ENCODE measurements around the gene CUL5.
"Not testable (repeated sequence)": the region's sequence is repeated elsewhere in the genome, so short reads cannot be mapped to it uniquely, and the experiment has no call there.

Gene CUL5

DNA sequence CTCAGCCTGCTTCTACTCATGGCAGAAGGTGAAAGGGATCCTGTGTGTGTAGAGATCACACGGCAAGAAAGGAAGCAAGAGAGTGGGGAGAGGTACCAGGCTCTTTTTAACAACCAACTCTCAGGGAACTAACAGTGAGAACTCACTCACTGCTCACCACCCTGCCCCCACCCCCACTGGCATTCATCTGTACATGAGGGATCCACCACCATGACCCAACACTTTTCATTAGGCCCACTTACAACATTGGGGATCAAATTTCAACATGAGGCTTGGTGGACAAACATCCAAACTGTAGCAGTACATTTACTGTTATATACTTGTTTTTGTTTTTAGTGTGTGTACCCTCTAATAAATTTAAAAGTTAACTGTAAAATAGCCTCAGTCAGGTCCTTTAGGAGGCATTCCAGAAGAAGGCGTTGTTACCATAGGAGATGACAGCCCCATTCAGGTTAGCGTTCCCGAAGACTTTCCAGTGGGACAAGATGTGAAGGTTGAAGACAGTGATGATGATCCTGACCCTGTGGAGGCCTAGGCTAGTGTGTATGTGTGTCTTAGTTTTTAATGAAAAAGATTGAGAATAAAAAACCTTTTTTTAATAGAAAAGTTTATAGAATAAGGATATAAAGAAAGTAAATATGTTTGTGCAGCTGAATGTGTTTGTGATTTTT lies 11.3 kb downstream of the CUL5 start:
- DNase-seq (ENCODE audit: low spot score): no peak

DNA sequence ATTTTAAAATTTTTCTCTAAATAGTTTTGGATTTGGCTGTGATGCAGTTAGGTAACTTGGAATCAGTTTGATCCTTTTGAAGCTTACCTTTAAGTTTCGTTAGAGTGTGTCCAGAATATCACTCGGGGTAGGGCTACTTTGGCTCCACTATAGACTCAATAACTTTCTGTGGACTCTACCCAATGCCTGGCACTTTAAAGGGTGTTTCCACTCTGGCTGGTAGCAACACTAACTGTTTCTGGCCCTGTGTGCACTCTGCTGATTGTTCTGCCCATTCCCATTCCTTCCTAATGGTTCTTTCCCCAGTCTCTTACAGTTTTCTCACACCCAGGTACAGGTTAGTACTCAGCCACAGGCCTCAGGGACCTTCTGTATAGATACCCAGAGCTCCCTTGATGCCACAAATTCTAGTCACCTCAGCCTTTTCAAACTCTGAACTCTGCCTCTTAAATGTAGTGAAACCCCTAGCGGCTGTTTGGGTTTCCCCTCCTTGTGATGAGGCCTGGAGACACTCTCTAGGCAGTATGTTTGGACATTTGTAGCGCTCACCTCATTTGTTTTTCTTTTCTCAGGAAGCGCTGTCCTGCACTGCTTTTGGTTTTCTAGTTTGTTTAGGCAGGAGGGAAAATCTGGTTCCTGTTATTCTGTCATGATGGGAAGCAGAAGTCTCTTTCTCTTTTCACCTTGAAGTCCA lies 16.8 kb downstream of the CUL5 start:
- no peak for DNase-seq (ENCODE audit: low spot score)

DNA sequence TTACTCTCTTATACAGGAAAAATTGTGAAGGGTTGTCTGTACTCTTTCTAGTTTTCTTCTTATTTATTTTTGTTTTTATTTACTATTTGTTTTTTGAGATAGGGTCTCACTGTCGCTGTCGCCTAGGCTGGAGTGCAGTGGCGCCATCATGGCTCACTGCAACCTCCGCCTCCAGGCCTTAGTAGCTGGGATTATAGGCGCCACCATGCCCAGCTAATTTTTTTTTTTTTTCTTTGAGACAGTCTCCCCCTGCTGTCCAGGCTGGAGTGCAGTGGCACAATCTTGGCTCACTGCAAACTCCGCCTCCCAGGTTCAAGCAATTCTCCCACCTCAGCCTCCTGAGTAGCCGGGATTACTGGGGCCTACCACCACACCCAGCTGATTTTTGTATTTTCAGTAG lies 18.4 kb downstream of the CUL5 start:
- DNase-seq (ENCODE audit: low spot score): no peak

DNA sequence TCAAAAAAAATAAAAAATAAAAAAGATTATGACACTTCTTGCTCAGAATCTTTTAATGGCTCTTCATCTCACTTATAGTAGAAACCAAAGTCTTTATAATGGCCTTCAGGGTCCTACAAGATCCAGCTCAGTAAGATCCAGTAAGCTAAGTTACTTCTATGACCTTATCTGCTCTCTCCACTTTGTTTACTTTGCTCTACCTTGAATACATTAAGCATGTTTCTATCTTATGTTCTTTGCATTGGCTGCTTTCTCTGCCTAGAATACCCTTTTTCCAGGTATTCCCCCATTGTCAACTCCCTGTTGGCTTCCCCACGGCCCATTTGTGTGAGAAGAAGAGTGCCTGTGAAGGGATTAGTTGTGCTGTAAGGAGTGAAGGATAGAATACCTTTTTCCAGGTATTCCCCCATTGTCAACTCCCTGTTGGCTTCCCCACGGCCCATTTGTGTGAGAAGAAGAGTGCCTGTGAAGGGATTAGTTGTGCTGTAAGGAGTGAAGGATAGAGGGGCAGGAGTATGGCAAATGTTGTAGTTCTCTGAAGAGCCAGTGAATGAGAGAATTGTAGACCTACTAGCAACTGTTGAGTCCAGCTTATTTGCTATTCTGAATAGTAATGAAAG lies 20.2 kb downstream of the CUL5 start:
- not testable (repeated sequence) for DNase-seq (ENCODE audit: low spot score)

- not testable (repeated sequence) for DNase-seq (ENCODE audit: low spot score)
These were observed 22.9 kb downstream of the CUL5 start for GRCh38 chr11:108031604-108032003.

DNA sequence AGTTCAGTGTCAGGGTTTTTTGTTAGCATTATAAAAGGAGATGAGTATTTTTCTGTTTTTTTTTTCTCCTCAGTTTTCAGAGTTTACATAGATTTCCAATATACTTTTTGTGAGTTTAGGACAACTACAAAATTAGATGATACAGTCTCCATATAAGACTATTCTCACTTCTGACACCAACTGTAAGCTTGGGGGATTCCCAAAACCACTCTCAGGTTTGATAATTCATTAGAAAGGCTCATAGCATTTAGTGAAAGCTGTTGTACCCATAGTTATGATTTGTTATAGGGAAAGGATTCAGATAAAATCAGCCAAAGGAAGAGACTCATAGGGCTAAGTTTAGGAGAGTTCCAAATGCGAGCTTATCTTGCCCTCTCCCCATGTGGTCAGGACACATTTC lies 24.1 kb downstream of the CUL5 start:
- DNase-seq (ENCODE audit: low spot score): no peak

DNA sequence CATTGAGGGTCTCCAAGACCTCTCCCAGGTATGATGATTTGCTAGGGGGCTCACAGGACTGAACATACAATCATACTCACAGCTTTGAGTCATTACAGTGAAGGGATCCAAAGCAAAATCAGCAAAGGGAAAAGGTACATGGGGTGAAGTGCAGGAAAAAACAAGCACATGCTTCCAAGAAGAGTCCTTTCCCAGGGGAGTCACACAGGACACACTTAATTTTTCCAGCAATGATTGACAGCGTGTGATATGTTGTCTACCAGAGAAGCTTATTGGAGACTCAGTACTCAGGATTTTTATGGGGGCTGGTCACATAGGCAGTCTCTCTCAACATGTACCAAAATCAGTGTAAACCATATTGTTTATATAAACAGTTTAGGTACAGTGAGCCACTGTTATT lies 25.3 kb downstream of the CUL5 start:
- no peak for DNase-seq (ENCODE audit: low spot score)

GRCh38 chr11:108034952-108035351 lies 26.3 kb downstream of the CUL5 start:
- DNase-seq (ENCODE audit: low spot score): no peak

GRCh38 chr11:108035690-108036089 lies 27.0 kb downstream of the CUL5 start:
- no peak for DNase-seq (ENCODE audit: low spot score)

- no peak for DNase-seq (ENCODE audit: low spot score)
These were observed 28.5 kb downstream of the CUL5 start for GRCh38 chr11:108037211-108037610.

GRCh38 chr11:108037636-108038035 lies 28.9 kb downstream of the CUL5 start:
- DNase-seq (ENCODE audit: low spot score): no peak

- DNase-seq (ENCODE audit: low spot score): no peak
These were observed 39.6 kb downstream of the CUL5 start for GRCh38 chr11:108048269-108048668.

DNA sequence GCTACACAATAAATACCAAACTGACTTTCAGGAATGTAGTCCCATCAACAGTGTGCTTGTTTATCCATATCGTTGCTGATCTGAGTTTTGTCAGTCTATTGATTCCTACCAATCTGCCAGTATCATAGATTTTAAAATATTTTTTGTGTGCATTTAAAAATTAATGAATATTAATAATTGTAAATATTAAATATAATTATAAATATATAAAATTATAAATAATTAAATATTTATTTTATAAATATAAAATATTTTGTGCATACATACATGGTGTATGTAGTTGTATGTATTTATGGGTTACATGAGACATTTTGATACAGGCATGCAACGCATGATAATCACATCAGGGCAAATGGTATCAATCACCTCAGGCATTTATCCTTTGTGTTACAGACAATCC lies 53.6 kb downstream of the CUL5 start:
- no peak for DNase-seq (ENCODE audit: low spot score)

GRCh38 chr11:108063410-108063809 lies 54.7 kb downstream of the CUL5 start:
- no peak for DNase-seq (ENCODE audit: low spot score)

DNA sequence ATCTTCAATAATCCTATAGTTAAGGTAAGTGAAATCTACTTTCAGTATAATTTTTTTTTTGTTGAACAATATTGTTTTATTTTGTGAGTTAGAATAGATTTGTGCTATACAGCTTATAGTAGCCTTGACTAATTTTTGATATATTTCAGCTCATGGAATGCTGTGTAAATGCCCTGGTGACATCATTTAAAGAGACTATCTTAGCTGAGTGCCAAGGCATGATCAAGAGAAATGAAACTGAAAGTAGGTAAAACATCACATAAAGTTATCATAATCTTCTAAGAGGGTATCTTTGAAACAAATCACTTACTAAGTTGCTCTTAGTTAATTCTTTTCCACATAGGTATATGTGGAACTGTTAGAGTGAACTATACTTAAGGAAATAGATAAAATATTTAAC lies 61.2 kb downstream of the CUL5 start:
- no peak for DNase-seq (ENCODE audit: low spot score)

GRCh38 chr11:108084811-108085210 lies 76.1 kb downstream of the CUL5 start:
- DNase-seq (ENCODE audit: low spot score): no peak

- no peak for DNase-seq (ENCODE audit: low spot score)
These were observed 77.0 kb downstream of the CUL5 start for GRCh38 chr11:108085672-108086071.

DNA sequence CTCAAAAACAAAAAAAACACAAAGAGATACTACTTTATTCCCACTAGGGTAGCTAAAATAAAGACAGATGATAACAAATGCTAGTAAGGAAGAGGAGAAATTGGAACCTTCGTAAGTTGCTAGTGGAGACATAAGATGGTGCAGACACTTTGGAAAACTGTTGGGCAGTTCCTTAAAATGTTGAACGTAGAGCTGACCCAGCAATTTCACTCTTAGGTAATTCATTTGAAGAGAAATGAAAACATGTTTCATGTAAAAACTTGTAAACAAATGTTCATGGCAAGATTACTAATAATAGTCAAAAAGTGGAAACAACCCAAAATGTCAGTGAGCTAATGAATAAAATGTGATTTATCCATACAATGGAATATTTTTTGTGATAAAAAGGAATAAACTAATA lies 83.4 kb downstream of the CUL5 start:
- DNase-seq (ENCODE audit: low spot score): no peak

- DNase-seq (ENCODE audit: low spot score): no peak
These were observed 84.6 kb downstream of the CUL5 start for GRCh38 chr11:108093128-108093904.

GRCh38 chr11:108097179-108097578 lies 88.5 kb downstream of the CUL5 start:
- DNase-seq (ENCODE audit: low spot score): no peak

- DNase-seq (ENCODE audit: low spot score): no peak
These were observed 92.5 kb downstream of the CUL5 start for GRCh38 chr11:108101090-108101775.

GRCh38 chr11:108111126-108111525 lies 102.4 kb downstream of the CUL5 start:
- DNase-seq (ENCODE audit: low spot score): no peak
